Duodenal mucosa (tissue), 2 donors: Measurements from ENCODE around the gene PGD.
"Not testable (repeated sequence)": the region's sequence is repeated elsewhere in the genome, so short reads cannot be mapped to it uniquely, and the experiment has no call there.

ENCODE experiments used
- H3K27ac ChIP-seq: one replicate; pipeline ENCODE4 v1.7.0; 2013; ENCODE audit warnings: low read depth, low read length
- H3K27me3 ChIP-seq, 2 donors: one replicate each; pipeline ENCODE4 v1.7.0; 2013; ENCODE audit warnings: low read length in 2 of 2, control low read depth in 1 of 2; ENCODE audit not compliant: insufficient read depth in 2 of 2, control insufficient read depth in 1 of 2
- H3K36me3 ChIP-seq, 2 donors: one replicate each; pipeline ENCODE4 v1.7.0; 2013; ENCODE audit warnings: low read length in 2 of 2, control low read depth in 1 of 2; ENCODE audit not compliant: insufficient read depth in 2 of 2, control insufficient read depth in 1 of 2
- H3K4me1 ChIP-seq, 2 donors: one replicate each; pipeline ENCODE4 v1.7.0; 2013; ENCODE audit warnings: low read length in 2 of 2, control low read depth in 1 of 2; ENCODE audit not compliant: insufficient read depth in 2 of 2, control insufficient read depth in 1 of 2
- H3K4me3 ChIP-seq, 2 donors: one replicate each; pipeline ENCODE4 v1.7.0; 2013; ENCODE audit warnings: low read length in 2 of 2, low read depth in 1 of 2
- H3K9ac ChIP-seq, 2 donors: one replicate each; pipeline ENCODE4 v1.7.0; 2013; ENCODE audit warnings: low read length in 2 of 2, low read depth in 1 of 2
- H3K9me3 ChIP-seq, 2 donors: one replicate each; pipeline ENCODE4 v1.7.0; 2013; ENCODE audit warnings: low read length in 2 of 2, control low read depth in 1 of 2; ENCODE audit not compliant: control insufficient read depth in 1 of 2

Gene PGD

GRCh38 chr1:10421637-10422036 is 22.8 kb downstream of the PGD start:
- no peak overlapping the region for H3K9ac ChIP-seq
- peaks cover 26 to 44% of the 10 kb centered on the region in 2 donors for H3K36me3 ChIP-seq
- no peak overlapping the region for H3K27ac ChIP-seq
- H3K4me1 ChIP-seq = peaks cover 15 to 19% of the 10 kb centered on the region in 2 donors
- no peaks in the 10 kb centered on the region for H3K9me3 ChIP-seq
- H3K4me3 ChIP-seq = no peak overlapping the region
- no peaks in the 10 kb centered on the region for H3K27me3 ChIP-seq

GRCh38 chr1:10424034-10424433 is 25.2 kb downstream of the PGD start:
- Histone ChIP-seq H3K4me1 (peaks cover 15 to 31% of the 10 kb centered on the region in 2 donors), H3K27me3 (no peaks in the 10 kb centered on the region), H3K9ac (no peak overlapping the region), H3K27ac (no peak overlapping the region), H3K4me3 (no peak overlapping the region), H3K9me3 (no peaks in the 10 kb centered on the region), H3K36me3 (peaks cover 13 to 22% of the 10 kb centered on the region in 2 donors)

- Histone ChIP-seq H3K9me3 (no peaks in the 10 kb centered on the region), H3K36me3 (peaks cover 7 to 16% of the 10 kb centered on the region in 2 donors), H3K4me1 (peaks cover 16 to 33% of the 10 kb centered on the region in 2 donors), H3K27ac (no peak overlapping the region), H3K27me3 (no peaks in the 10 kb centered on the region), H3K4me3 (no peak overlapping the region), H3K9ac (no peak overlapping the region)
These were observed 25.8 kb downstream of the PGD start for GRCh38 chr1:10424651-10425050.

GRCh38 chr1:10425826-10426534 is 27.1 kb downstream of the PGD start:
- not testable (repeated sequence) for H3K36me3 ChIP-seq

DNA sequence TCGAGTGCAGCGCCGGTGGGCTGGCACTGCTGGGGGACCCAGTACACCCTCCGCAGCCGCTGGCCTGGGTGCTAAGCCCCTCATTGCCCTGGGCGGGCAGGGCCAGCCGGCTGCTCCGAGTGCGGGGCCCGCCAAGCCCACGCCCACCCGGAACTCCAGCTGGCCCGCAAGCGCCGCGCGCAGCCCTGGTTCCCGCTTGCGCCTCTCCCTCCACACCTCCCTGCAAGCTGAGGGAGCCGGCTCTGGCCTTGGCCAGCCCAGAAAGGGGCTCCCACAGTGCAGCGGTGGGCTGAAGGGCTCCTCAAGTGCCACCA is 27.6 kb downstream of the PGD start:
- not testable (repeated sequence) for H3K9me3 ChIP-seq, H3K9ac ChIP-seq, H3K4me3 ChIP-seq, H3K27me3 ChIP-seq, H3K27ac ChIP-seq, H3K36me3 ChIP-seq
- peaks cover 24 to 46% of the 10 kb centered on the region in 2 donors for H3K4me1 ChIP-seq

More at GRCh38 chr1:10425826-10426534, 27.1 kb downstream of the PGD start:
- H3K27me3 ChIP-seq, H3K9me3 ChIP-seq, H3K27ac ChIP-seq, H3K4me3 ChIP-seq, H3K9ac ChIP-seq: not testable (repeated sequence)
- H3K4me1 ChIP-seq = peaks cover 20 to 41% of the 10 kb centered on the region in 2 donors

DNA sequence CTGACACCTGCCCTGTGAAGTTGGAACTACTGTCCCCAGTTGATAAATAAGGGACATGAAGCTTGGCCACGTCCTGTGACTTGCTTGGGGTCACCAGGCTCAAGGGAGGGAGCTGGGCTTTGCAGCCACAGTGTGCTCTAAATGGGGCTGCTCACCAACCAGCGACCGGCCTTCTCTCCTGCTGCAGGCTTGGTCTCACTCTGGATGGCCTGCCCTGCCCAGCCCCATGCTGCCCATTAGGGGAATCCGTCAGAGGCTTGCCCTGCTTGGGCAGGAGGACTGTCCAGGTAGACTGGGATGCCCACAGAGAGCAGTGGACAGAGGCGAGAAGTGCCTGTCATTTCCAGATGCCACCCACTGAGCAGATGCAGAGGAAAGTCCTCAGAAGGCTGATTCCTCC is 30.1 kb downstream of the PGD start:
- Histone ChIP-seq H3K4me1 (peaks cover 32 to 63% of the 10 kb centered on the region in 2 donors), H3K9me3 (no peaks in the 10 kb centered on the region), H3K36me3 (no peaks in the 10 kb centered on the region), H3K4me3 (no peak overlapping the region), H3K27me3 (no peaks in the 10 kb centered on the region), H3K9ac (no peak overlapping the region), H3K27ac (no peak overlapping the region)

GRCh38 chr1:10429868-10430215 is 31.0 kb downstream of the PGD start:
- Histone ChIP-seq H3K4me1 (peaks cover 32 to 55% of the 10 kb centered on the region in 2 donors), H3K9me3 (no peaks in the 10 kb centered on the region), H3K9ac (peak overlapping the region; percentile 64 to 91), H3K4me3 (peak overlapping the region; percentile 91 to 92), H3K27me3 (no peaks in the 10 kb centered on the region), H3K27ac (no peak overlapping the region), H3K36me3 (no peaks in the 10 kb centered on the region)

DNA sequence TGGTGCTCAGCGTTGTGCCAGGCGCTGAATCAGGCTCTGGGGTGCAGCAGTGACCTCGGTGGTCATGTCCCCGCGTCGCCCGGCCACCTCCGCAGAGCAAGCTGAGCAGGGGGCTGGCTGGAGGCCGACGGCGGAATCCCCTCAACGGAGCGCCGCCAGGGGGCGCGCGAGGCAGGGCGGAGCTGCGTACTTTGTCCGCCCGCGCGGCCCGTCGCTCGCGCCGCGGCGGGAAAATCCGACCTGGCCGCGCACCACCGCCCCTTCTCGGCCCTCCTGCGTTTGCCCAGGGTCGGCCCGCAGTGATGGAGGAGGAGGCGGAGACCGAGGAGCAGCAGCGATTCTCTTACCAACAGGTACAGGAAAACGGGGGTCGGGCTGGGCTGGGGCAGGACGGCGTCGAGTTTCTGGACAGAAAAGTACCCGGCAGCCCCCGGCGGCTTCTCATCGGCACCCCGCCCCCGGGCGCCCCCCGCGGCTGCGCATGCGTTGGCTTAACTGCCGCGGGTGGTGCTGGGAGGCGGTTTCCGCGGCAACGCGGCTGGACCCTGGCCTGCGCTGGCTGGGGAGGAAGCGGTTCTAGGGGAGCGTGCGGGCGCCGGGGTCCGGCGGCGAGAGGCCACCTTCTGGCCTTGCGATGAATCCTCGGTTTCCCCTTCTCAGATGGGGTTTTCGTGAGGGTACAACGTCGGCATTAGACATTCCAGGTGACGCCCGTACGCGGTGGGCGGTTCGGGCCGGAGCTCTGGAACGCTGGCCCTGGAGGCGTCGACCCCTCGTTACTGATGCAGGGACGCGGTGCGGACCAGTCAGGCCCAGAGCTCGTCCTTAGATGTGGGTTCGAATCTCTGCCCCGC is 31.6 kb downstream of the PGD start, which contains the start of gene CENPS:
TSS of gene CENPS (plus strand) at position 218 of the 854 bp plus-strand sequence. CDS start at position 303, 85 bp downstream.
- H3K36me3 ChIP-seq = no peaks in the 10 kb centered on the region
- no peaks in the 10 kb centered on the region for H3K27me3 ChIP-seq
- H3K4me1 ChIP-seq = peaks cover 32 to 49% of the 10 kb centered on the region in 2 donors
- H3K9ac ChIP-seq = peak within 1 kb of the TSS; percentile 67 to 91
- H3K4me3 ChIP-seq = peak within 1 kb of the TSS; percentile 91 to 92
- H3K9me3 ChIP-seq = no peaks in the 10 kb centered on the region
- no peak within 1 kb of the TSS for H3K27ac ChIP-seq

GRCh38 chr1:10431070-10431730 is 32.3 kb downstream of the PGD start:
- no peaks in the 10 kb centered on the region for H3K9me3 ChIP-seq
- peak overlapping the region; percentile 67 to 71 for H3K9ac ChIP-seq
- peak overlapping the region; percentile 91 to 92 for H3K4me3 ChIP-seq
- no peak overlapping the region for H3K27ac ChIP-seq
- H3K4me1 ChIP-seq = peaks cover 32 to 48% of the 10 kb centered on the region in 2 donors
- H3K27me3 ChIP-seq = no peaks in the 10 kb centered on the region
- no peaks in the 10 kb centered on the region for H3K36me3 ChIP-seq
